Sigmoid colon (tissue), 4 donors: ENCODE data around the gene RAB40B.

Experiments used
- CTCF ChIP-seq, 4 experiments: fragments of 450-650 bp in 3 of 4; fragments of 200-600 bp in 1 of 4; IDR thresholded peaks; one replicate each; pipeline ENCODE4 v1.5.1; 2016 to 2019; ENCODE audit warnings: antibody characterized with exemption in 4 of 4, mild to moderate bottlenecking in 3 of 4, moderate library complexity in 2 of 4
- EP300 ChIP-seq, 4 donors: sonication (generic); formaldehyde crosslinking; IDR thresholded peaks; one replicate each; pipeline ENCODE4 v1.6.1; 2017; ENCODE audit warnings: antibody characterized with exemption in 4 of 4
- POLR2A ChIP-seq, 2 donors: fragments of 450-650 bp; IDR thresholded peaks; one replicate each; pipeline ENCODE4 v1.6.1; 2016; ENCODE audit warnings: antibody characterized with exemption in 2 of 2, mild to moderate bottlenecking in 2 of 2, moderate library complexity in 2 of 2
- POLR2AphosphoS5 ChIP-seq, 4 donors: sonication (generic); formaldehyde crosslinking; IDR thresholded peaks; one replicate each; pipeline ENCODE4 v1.6.1; 2017; ENCODE audit warnings: antibody characterized with exemption in 4 of 4

- TF ChIP-seq POLR2A (IDR thresholded peaks at IDR 0.05) (no peak), CTCF (IDR thresholded peaks at IDR 0.05) (no peak), POLR2AphosphoS5 (IDR thresholded peaks at IDR 0.05) (no peak), EP300 (IDR thresholded peaks at IDR 0.05) (no peak)
Observed at GRCh38 chr17:82665891-82666290, 32.6 kb downstream of the RAB40B start.
